Stimulated activated naive CD4-positive, alpha-beta T cell (primary cell): ENCODE measurements around the gene MED12L.

Experiments
- DNase-seq, 6 experiments: peaks; one replicate each; lab custom pipeline; 2025; lab: John Stamatoyannopoulos, UW

The MED12L gene

DNA sequence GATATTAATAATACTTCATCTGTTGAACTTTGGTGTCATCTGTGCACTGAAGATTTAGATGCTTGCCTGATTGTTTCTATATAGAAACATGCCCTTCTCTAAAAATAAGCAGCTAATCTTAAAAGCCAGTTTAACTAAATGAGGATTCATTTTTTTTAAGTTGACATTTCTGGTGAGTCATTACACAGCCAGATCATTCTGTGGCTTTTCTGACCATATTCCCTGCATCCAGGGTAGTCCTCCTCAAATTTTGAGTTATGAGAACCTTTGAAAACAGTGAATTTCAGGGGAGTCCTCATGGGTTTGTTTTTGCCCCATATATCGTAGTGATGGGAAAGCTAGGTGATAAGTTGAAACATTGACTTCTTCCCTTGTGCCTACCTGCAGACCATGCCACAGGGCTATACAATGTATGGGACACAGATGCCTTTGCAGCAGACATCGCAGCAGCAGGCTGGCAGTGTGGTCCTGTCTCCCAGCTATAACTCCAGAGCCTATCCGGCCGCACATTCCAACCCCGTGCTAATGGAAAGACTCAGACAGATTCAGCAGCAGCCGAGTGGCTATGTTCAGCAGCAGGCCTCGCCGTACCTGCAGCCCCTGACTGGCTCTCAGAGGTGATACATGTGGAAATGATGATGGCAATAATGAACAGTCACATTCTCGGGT, 325.6 kb downstream of the MED12L start:
- no peak for DNase-seq

DNA sequence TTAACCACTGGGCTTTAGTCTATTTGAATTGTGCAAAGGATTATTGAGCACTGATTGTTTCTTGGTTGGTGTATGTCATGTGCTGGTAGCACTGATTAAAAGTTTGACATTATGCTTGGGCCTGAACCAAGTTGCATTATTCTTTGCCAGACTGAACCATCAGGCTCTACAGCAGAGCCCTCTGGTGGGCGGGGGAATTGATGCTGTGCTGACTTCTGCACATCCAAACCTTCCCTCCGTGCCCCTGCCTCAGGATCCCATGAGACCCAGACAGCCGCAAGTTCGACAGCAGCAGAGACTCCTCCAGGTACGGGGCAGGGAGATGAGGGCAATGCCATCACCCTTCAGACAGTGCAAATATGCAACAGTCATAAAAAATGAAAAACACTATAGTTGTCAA, 327.5 kb downstream of the MED12L start:
- no peak for DNase-seq

DNA sequence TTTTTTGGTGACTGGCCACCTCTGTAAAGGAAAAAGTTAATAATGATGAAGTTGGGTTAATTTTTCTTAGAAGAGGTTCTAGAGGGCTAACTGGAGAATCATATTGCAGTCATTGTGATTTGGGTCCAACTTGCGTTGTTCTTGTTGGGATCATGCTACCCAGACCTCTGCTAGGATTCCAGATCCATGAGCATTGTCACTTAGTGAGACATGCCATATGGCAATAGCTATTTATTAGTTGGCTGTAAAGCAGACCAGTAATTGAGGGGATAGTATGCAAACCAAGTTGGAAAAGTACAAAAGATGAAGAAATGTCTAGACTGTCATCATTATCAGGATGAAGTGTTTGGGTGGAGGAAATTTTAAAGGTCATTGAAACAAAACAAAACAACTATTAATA, 329.8 kb downstream of the MED12L start:
- no peak for DNase-seq

DNA sequence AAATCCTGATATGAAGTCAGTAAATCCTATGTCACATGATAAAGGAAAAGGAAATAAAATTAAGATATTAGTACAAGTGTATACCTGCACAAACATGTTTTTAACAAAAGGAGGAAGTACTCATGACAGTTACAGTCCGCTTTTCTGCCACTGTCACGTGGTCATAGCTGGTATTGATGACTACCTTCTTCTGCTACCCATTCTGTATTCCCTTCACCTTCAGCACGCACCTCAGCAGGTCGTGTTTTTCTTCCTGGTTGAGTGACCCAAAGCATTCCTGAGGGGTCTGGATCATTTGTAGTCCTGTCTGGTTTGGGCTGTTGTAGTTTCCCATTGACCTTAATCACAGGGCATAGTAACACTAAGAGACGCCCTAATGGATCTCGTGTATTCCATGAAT, 334.3 kb downstream of the MED12L start:
- DNase-seq, result no peak

DNA sequence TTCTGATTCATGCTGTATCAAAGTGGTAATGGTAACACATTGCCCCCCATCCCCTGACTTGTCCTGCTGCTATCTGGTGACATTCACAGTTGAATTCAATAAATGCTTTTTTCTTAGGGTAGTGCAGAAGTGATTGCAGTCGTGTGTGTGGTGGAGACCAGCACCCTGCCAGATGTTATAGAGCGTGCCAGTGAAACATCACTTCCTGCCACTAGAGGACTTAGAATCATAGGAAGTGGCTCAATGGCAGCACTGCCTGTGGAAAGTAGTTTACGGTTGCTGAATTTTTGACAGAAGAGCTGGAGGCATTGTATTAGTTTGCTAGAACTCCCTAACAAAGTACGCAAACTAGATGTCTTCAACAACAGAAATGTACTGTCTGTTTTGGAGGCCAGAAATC, 336.5 kb downstream of the MED12L start:
- DNase-seq, result no peak

DNA sequence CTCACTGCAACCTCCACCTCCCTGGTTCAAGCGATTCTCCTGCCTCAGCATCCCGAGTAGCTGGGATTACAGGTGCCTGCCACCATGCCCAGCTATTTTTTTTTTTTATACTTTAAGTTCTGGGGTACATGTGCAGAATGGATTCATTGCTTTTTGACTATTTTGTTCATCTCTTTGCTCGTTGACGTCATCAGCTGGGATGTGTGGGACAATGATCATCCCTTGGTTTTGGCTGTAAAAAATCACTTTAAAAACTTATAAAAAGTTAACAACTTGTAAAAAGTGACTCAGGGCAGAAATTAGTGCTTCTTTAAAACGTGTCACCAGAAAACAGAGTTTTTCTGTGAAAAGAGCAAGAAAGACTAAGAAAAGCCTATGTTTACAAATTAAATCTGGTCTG, 337.6 kb downstream of the MED12L start:
- no peak for DNase-seq

DNA sequence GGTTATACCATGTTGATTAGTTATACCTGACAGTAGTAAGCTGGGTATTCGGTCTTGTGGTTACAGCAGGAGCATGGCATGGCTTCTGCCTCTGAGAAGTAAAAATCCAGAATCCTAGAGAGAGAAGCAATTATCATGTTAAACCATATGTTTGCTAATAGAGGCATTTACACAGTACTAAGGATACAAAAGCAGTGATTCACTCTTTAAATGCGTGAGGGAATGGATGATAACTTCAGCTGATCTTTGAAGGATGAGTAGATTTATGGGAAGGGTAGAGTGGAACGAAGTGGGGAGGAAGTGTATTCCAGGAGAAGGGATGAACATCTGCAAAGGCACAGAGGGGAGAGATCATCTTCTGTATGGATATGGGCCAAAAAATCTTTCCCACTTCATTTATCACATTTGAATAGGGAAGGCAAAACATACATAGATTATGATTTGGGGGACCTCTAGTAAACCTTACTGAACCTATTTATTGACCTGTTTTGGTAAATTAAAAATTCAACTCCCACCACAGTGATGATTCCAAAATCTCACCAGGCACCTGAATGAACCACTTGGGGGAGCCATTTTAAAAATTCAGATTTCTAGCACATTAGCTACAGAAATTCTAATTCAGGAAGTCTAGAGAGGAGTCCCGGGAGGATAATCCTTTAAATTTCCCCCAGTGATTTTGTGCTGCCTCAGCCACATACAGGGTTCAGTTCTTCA, 340.3 kb downstream of the MED12L start:
- DNase-seq, result no peak

DNA sequence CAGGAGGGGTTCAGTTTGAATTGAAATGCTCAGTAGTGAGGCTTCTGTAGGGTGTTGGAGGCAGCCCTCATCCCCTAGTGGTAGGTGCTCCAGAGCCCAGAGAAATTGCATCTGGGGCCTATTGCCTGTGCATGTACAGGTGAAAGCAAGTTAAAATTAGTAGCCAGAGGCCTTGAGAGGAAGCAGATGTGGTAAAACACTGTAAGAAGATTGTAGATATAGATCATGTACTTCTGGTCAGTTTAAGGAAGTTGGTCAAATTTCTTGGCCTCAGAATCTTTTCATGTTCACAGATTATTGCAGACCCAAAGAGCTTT, 340.8 kb downstream of the MED12L start:
- no peak for DNase-seq

DNA sequence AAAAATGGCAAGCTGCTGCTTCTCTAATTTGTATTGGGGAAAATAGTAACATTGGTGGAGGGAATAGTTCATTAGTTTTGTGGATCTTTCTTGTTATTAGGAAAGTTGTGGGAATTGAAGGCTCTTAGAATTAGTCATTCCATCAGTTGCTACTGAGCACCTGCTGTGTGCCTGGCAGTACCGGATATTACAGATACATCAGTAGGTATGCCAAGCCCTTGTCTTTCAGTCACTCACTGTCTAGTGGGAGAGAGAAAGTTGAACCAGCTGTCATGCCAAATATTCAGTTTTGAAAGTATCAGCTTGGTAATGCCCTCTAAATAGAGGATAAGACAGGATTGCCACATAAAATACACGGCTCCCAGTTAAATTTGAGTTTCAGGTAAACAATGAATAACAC, 342.9 kb downstream of the MED12L start:
- DNase-seq, result no peak

DNA sequence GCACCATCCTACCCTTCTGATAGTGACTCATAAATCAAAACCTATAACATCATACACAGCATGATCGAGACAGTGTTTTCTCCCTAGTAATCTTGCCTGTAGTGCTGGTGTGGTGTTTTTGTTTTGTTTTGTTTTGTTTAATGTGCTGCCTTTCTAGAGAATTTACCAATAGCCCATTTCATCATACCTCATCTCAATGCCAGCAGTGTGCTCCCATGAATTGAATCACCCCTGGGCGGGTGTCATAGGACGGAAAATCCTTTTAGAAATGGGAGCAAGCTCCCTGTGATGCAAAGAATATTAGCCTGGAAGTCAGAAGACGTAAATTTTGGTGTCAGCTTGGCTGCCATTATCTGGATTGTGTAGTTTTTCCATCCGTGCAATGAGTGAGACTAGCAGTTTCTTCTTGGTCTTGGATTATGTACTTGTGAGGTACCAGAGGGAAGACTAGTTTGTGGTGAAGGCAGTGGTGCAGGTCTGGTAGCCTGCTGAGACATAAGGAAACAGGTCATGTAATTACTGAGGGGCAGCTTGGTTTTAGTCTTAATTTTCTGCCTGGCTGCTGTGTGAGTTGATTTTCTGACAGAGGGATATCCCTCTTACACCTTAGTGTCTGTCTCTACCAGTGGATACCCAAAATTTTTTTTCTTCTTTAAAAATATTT, 345.5 kb downstream of the MED12L start:
- no peak for DNase-seq

DNA sequence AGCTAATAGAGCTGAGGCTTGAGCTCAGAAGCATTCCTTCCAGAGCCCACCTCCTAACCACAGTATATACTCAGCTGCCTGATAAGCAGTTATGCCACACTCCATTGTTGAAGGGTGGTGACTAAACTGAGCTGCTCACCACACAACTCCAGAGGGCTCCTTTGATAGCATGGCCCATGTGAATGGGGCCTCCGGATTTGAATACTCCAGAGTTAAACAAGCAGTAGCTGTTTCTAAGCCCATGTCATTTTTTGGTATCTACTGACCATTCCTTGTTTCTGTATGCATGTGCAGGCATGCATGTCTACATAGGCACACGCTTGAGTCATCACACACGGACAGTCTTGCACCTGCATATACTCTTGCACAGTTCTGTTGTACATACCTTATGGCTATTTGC, 346.5 kb downstream of the MED12L start:
- DNase-seq, result no peak

DNA sequence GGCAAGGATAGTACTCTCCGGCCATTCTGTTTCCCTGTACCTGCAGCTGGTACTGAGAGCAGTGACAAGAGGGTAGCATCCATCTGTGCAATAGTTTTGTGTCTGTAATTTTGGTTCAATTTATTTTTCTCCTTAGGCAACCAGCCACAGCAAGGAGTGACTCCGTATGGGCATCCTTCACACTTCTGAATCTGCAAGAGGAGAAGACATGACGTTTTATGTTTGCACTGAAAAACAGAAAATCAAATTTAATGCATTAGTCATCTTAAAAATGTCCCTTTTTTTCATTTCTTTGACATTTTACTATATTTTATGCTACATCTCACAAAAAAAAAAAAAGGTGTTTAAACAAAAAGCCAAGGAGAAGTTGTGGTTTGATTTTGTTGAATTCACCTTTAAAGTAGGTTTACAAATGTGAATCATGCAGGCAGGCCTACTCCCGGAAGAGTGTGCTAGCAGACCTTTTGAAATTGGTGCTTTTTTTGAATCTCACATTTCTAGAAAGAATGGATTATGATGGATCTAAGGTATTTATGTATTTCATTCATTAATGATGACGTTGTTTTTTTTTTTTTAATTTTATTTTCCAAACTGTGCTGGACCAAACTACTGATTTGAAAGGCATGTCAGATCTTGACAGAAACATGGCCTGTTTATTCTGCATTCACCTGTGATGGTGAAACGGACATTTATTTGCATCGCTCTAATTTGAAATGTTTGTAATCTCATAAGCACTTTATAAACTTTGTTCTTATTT, 347.3 kb downstream of the MED12L start:
- no peak for DNase-seq

DNA sequence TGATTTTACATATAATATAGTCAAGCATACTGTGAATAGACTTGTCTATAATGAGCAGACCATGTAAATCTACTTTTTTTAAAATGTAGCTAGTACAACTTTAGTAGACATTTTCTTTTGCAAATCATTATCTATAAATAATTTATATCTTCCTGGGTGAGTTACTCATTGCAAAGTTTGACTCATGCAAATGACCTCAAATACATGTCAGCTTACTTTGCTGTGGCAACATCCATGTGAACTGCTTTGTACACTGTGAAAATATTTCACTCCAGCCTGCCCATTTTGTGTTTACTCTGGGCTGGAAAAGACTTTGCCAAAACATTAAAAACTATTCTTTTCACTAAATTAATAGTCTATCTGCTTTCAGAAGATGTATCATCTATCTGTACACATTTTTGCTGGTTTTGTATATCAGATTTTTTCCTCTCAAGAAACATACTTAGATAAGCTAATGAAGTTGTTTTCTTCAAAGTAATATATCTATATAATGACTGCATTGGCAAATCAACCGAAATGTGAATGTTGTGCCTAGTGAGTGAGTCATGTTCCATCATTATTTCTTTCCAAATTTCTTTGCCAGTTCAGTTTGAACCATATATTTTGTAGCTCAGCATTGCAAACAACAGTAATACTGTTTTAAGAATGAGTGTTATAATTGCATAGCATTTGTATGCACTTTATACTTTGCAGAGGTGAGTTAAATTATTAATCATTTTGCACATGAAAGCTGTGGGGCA, 348.9 kb downstream of the MED12L start:
- no peak for DNase-seq

DNA sequence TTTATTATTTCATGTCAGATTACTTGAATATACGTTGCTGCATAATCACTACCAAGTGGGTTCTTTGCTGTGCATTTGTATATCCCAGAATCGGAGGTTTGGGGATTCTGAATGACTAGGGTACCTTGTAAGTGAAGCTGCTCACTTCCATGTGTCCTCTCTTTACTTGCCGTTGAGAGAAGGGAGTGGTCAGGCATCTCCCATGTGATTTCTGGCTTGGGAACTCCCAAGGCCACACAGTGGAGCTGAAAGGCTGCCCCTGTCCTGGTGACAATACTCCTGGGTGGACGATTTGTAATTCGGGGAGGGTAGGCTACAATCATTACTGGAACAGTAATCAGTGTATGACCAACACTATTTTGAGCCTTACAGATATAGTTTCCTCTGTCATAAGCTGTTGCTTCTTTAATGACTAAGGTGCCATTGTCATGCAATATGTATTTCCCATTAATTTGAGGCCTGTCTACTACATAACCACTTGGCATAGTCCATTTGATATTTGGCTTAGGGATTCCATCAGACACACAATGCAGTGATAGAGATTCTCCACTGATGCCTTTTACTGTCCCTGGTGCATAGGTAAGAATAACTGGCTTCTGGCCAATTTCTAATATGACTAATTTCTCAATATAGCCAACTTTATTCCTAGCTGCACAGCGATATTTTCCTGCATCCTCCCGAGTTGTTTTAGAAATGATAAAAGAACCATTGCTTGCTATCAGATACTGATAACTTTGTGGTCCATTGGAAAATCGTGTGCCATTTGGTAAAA, 351.4 kb downstream of the MED12L start:
- no peak for DNase-seq

DNA sequence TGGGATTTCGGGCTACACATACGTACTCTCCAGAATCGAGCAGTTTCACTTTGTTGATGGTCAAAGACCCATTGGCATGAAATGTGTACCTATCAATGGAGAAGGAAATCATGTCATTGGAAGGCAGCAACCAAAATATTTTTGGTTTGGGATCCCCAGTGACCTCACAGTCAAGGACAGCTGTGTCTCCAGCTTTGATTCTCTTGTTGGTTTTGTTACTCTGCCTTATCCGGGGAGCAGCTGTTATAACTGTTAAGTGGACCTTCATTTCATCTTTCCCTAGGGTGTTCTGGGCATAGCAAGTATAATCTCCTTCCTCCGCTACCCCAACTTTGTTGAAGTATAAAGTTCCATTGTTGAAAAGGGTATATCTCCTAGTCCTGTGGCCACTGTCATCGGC, 352.4 kb downstream of the MED12L start:
- no peak for DNase-seq

DNA sequence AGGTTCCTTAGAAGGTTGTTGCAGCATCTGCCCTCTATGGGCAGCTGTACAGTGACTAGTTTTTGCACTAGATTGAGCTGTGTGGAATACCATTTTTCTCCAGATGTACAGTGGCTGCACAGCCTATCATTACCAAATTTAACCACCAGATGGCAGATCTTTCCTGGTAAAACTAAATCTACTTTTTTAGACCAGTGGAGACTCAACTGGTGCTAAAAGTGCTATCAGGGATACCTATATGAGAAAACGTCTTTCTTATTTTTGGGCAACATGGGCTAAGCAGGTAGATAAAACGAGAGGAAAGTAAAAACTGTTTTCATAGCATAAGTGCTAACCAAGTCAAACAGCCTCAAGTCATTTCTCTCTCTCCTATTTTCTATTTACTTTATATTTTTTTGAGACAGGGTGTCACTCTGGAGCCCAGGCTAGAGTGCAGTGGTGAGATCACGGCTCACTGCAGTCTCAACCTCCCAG, 354.2 kb downstream of the MED12L start:
- DNase-seq, result peak in 2 of 6 experiments; percentile 18 to 25

DNA sequence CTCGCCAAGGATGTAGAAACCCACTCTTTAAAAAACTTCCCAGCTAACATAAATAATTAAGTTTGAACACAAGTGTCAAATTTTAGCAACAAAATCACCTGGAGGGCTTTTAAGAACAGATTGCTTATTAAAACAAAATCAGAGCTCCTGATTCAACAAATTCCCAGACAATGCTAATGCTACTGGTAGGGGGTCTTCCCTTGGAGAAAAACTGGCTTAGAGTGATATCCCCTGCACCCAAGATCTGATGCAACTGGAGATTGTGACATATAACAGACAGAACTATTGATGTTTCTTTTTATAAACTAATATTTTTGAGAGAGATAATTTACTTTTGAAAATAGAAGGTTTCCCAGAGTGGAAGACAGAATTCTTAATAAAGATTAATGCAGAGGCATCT, 355.5 kb downstream of the MED12L start:
- DNase-seq, result no peak

DNA sequence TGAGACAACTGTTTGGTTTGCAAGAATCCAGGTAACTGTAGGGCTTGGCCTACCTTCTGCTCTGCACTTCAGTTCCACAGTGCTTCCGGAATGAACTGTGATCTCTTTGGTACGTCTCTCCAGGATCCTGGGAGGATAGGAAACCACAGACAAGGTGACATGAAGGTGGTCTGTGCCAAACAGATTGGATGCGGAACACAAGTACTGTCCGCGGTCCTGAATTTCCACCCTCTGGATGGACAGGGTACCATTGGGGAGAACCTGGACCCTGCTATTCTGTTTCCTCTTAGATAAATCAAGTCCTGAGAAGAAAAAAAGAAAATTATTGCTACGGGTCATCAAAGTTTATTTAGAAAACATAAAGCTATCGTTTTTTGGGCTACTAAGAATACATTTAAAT, 358.1 kb downstream of the MED12L start:
- no peak for DNase-seq

DNA sequence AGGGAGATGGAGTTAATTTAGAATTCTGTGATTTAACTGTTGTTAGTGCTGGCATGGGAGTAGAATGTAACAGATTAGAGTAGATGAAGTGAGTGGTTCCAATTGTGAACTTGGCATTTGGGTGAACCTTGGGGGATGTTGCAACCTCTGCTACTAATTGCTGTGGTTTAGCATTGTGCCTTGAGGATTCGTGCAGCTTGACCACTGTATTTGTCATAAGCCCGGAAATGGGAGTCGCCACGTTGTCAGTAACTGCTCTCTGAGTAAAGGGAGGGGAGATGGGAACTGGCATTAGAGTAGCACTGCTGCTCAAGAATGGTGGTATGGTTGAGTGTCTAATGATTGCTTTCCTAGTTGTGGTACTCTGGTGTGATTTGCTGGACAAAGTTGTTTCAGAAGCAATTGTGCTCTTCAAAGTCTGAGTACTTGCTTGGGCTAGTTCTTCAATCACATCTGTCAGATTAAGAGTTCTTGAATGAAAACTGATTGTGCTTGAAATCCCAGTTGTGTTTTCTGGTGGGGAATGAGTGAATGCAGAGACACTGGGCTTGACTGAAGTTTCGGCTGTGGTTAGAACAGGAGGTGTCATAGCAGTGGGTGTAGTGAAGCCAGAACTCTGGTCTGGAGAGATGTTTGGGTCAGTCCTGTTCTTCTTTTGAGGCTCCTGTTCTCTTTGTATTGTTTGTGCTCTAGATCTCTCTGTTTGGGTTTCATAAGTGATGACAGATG, 360.0 kb downstream of the MED12L start:
- DNase-seq, result no peak

DNA sequence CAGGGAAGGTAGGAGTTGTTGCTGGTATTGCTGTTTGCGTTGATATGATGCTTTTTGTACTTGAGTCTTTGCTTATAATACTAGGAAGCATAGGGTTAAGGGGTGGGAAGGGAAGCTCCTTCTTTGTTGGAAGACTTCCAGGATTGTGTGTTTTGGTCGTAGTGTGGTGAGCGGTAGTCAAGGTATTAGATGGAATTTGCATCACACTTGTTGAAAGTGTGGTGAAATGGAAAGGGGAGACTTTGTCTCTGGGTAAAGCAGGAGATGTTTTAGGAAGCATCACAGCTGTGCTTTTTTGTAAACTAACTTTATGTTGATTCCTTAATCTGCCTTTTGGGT, 360.5 kb downstream of the MED12L start:
- no peak for DNase-seq

DNA sequence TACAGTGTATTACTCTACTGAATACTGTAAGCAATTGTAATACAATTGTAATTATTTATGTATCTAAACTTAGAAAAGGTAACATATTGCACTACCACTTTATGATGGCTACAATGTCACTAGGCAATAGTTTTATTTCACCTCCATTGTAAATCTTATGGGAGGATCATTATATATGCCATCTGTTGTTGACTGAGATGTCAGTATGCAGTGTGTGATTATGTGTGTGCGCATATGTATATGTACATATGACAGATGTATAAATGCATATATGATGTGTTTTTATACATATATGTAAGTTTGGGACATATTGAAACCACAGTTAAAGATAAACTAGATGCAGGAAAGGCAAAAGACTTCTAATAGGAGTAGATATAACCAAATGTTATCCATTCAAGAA, 366.9 kb downstream of the MED12L start:
- no peak for DNase-seq
